GM23248 (cell line): ENCODE measurements around the gene PDSS2.

ENCODE experiments used
- EZH2 ChIP-seq: fragments of 200-600 bp; sonication (generic); IDR thresholded peaks from 2 replicates; pipeline ENCODE4 v1.6.1; 2018; ENCODE audit warnings: antibody characterized with exemption, mild to moderate bottlenecking; ENCODE audit not compliant: insufficient read depth, poor library complexity, severe bottlenecking
- EZH2phosphoT487 ChIP-seq: fragments of 200-600 bp; sonication (generic); IDR thresholded peaks from 2 replicates; pipeline ENCODE4 v1.6.1; 2018; ENCODE audit warnings: antibody characterized with exemption, moderate library complexity, mild to moderate bottlenecking, low read depth; ENCODE audit not compliant: insufficient read depth

GRCh38 chr6:107140581-107140980 lies 318.8 kb downstream of the PDSS2 start:
- TF ChIP-seq EZH2 (no peak), EZH2phosphoT487 (no peak)
